Sigmoid colon (tissue), 4 donors: ENCODE measurements around the gene SLC45A1.

Source experiments
- CTCF ChIP-seq, 4 experiments: fragments of 450-650 bp in 3 of 4; fragments of 200-600 bp in 1 of 4; IDR thresholded peaks; one replicate each; pipeline ENCODE4 v1.5.1; 2016 to 2019; ENCODE audit warnings: antibody characterized with exemption in 4 of 4, mild to moderate bottlenecking in 3 of 4, moderate library complexity in 2 of 4
- POLR2A ChIP-seq, 2 donors: fragments of 450-650 bp; IDR thresholded peaks; one replicate each; pipeline ENCODE4 v1.6.1; 2016; ENCODE audit warnings: antibody characterized with exemption in 2 of 2, mild to moderate bottlenecking in 2 of 2, moderate library complexity in 2 of 2
- POLR2AphosphoS5 ChIP-seq, 4 donors: sonication (generic); formaldehyde crosslinking; IDR thresholded peaks; one replicate each; pipeline ENCODE4 v1.6.1; 2017; ENCODE audit warnings: antibody characterized with exemption in 4 of 4

- no peak for TF ChIP-seq CTCF (IDR thresholded peaks at IDR 0.05)
- TF ChIP-seq POLR2A (IDR thresholded peaks at IDR 0.05): no peak
- no peak for TF ChIP-seq POLR2AphosphoS5 (IDR thresholded peaks at IDR 0.05)
Measured at GRCh38 chr1:8294170-8294697, 23.7 kb upstream of the SLC45A1 start.
